ENCODE measurements around the gene CARD14.
"Not testable (repeated sequence)": the region's sequence is repeated elsewhere in the genome, so short reads cannot be mapped to it uniquely, and the experiment has no call there.

Gene CARD14

DNA sequence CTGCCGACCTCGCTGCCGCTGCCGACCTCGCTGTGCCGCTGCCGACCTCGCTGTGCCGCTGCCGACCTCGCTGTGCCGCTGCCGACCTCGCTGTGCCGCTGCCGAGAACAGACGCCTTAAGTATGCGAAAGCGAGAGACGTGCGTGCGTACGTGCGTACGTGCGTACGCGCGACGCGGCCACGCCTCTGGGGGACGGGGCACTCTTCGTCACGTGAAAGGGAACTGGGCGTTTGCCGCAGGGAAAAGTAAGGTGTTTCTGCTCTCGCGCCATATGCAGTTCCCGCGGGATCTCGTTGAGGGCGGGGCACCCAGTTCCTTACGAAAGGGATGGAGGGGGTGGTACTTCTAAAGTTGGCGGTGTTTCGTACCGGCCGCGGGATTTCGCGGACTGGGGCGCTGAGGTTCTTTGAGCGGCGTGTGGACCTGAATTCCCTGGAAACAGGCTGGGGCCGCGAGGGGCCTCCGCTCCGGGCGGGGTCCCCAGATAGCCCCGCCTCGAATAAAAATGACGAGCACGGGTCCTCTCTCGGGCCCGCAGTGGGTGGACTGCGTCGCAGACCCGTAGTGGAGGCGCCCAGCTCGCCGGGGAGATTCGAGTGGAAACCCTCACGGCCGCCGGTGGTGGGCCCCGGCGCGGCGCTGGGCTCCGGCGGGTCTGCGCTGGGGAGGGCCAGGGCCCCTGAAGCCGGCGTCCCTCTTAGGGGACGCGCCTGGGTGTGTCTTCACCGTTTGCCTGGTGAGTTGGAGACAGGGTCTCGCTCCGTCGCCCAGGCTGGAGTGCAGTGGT, 22.6 kb upstream of the CARD14 start, which contains the start of gene EIF4A3:
Gene EIF4A3, minus strand, starts transcription at position 94 of the 788 bp plus-strand sequence. CDS start 167 bp downstream, outside the sequence.
- peak; percentile 99 for DNase-seq (ENCODE audit: low read depth)

DNA sequence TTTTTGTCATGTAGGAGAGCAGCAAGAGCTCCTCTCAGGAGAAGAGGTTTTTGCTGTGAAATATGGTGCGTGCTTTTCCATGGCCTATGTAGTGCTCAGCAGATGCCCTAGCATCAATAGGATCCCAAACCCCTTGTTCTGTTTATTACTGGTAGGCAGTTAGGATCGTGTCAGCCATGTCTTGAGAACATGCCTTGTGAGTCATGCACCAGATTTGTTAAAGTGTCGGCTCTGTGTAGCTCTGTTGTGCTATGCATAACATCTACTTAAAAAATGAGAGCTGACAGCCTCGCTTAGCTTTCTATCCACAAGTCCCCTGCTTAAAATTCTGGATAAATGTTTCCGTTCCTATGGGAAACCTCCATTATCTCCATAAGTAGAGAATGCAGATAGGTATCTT, 18.5 kb upstream of the CARD14 start:
- peak; percentile 88 for DNase-seq (ENCODE audit: low read depth)

DNA sequence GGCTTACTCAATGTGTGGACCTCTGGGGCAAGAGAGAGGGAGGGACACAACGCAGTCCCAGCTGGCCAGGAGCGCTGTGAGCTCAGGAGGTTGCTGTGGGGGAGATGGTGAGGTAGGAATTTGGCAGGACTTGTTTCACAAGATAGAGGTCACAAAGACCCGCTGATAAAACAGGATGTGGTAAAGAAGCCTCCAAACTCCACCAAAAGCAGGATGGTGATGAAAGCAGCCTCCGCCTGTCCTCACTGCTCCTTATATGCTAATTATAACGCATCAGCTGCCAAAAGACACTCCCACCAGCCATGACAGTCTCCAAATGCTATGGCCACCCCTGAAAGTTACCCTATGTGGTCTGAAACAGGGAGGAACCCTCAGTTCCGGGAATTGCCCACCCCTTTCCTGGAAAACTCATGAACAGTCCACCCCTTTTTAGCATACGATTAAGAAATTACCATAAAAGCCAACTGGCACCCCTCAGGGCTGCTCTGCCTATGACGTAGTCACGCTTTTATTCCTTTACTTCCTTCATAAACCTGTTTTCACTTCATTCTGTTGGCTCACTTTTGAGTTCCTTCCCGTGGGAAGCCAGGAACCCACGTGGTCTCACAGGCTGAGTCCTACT, 17.6 kb upstream of the CARD14 start:
- peak; percentile 84 for DNase-seq (ENCODE audit: low read depth)

DNA sequence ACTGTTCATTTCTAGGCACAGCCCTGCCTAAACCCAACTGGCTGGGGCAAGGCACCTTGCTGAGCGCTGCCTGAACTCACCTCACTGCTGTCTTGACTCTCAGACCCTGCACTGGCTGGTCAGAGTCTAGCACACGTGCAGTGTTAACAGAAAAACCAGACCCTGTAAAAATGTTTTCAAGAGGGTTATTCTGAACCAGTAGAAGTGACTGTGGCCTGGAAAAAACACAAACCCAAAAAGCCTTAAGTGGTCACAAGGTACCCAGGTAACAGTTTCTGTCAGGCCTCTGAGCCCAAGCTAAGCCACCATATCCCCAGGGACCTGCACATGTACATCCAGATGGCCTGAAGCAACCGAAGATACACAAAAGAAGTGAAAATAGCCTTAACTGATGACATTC, 16.8 kb upstream of the CARD14 start:
- no peak for DNase-seq (ENCODE audit: low read depth)

DNA sequence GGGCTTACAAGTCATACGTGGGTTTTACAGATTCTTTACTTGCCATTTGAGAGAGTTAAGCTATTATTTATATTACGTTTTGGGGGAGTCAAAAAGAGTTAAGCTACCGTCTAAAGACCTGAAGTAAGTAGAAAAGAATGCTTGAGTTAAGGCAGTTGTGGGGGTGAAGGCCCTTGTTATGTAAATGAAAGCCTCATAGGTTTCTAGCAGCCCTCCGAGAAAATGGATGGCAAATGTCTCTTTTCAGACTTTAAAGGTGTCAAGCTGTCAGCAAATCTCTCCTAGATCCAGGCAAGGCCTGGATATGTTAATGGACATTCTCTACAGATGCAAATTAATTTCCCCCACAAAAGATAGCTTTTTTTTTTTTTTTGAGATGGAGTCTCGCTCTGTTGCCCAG, 15.7 kb upstream of the CARD14 start:
- DNase-seq (ENCODE audit: low read depth), result no peak

DNA sequence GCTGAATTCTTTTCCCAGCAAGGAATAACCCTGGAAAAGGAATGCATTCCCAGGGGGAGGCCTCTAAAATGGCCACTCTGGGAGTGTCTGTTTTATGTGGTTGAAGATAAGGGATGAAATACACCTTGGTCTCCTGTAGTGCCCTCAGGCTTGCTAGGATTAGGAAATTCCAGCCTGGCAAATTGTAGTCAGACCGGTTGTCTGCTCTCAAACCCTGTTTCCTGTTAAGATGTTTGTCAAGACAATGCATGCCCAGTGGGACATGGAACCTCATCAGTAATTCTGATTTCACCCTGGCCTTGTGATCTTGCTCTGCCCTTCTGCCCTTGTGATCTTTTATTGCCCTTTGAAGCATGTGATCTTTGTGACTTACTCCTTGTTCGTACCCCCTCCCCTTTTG, 14.2 kb upstream of the CARD14 start:
- not testable (repeated sequence) for DNase-seq (ENCODE audit: low read depth)

DNA sequence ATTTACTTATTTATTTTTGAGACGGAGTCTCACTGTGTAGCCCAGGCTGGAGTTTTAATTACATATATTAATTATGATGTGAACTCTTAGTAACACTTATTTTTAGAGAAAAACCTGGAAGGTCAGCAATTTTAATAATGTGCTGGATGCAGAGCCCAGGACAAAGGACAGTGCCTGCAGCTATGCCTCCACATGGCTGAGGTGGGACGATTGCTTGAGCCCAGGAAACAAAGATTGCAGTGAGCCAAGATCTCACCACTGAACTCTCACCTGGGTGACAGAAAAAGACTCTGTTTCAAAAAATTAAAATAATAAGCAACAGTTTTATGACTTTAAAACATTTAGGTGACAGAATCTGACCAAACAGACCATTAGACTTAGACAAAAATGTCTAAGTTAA, 11.0 kb upstream of the CARD14 start:
- no peak for DNase-seq (ENCODE audit: low read depth)

DNA sequence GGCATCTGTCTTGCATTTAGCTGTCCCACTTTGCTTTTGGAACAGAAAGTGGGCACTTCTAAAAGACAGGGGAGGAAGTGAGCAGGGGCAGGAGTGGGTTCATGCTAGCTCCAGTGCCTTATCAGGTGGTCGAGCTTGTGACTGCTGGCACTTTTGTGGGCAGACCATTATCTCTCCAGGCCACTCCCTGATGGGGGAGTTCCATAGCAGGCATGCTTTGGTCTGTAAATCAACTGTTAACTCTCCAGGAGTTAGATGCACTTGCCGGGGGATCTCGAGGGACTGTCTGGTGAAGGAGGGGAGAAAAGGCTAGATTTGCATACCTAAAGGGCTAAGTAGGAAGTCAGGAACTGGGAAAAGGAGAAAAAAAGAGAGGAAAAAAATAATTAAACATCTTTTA, 9.3 kb upstream of the CARD14 start:
- no peak for DNase-seq (ENCODE audit: low read depth)

DNA sequence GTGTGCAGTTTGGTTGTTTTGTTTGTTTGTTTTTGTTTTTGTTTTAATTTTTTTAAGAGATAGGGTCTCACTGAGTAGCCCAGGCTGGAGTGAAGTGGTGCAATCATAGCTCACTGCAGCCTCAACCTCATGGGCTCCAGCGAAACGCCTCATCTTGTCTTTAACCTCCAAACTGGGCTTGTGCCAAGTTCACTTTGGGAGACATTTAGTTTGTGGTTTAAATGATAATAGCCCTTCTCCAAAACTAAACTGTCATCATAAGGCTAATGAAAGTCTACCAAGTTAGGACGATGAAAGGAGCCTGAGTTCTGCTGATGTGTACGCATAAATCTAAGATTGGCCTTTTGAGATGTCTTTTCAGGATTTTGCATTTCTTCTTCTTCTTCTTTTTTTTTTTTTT, 6.5 kb upstream of the CARD14 start:
- DNase-seq (ENCODE audit: low read depth), result peak; percentile 25

DNA sequence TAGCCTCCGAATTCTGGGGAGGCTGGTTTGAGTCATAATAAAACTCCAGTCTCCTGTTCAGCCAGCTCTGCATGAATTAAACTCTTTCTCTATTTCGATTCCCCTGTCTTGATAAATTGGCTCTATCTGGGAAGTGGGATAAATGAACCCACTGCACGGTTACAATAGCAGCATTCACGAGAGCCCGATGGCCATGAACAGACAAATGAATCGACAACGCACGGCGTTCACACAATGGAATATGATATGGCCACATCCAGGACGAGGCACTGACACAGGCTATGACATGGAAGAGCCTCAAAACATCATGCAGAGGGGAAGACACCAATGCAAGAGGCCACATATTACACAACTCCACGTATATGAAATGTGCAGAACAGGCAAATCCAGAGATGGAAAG, 5.6 kb upstream of the CARD14 start:
- DNase-seq (ENCODE audit: low read depth), result no peak

DNA sequence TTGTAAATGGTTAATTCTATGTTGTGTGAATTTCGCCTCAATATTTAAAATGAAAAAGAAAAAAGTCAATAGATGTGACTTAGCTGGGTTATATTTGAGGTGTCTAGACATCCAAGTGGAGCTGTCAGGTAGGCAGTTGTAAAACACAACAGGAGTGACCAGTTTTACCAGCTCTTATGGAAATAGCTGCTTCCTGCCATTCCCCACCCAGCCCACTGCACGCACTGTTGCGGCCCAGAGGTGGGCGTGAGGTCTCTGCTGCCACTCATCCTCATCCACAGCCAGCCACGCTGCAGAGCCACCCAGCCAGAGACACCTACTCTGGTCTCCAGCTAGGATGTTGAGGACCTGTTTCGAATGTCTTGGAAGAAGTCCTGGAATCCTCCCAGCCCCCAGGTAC, 3.4 kb upstream of the CARD14 start:
- DNase-seq (ENCODE audit: low read depth), result no peak

DNA sequence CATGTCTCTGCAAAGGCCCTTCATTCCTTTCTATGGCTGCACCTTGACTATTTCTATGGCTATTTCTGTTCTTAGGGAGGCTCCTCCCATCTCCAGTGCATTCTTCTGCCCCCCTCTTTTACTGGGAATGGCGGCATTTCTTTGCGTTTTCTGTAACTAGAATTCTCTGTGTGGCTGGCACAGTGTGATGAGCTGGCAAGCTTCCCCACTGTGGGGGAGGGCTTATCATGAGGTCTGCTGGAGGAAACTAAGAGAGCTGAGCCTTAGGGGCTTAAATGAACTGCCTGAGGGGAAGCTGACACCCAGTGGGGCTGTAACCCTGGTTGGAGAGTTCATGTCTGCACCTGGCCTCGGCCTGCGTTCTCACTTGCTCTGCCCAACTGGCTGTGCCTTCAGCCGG, 1.5 kb upstream of the CARD14 start:
- no peak for DNase-seq (ENCODE audit: low read depth)

DNA sequence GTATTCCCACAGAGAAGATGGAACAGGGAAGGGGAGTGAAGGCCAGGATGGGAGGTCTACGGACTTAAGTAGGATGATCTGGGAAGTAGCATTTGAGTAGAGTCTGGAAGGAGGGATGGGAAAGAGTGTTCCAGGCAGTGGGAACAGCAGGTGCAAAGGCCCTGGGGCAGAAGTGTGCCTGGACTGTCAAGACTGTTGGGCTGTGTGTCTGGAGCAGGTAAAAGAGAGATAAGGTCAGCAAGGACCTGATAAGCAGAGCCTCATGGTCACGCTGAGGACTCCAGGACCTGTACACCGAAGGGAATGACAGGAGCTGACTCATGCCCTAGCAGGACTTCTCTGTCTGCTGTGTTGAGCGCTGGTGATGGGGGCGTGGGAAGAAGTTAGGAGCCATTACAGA, 723 bp upstream of the CARD14 start:
- DNase-seq (ENCODE audit: low read depth), result no peak

DNA sequence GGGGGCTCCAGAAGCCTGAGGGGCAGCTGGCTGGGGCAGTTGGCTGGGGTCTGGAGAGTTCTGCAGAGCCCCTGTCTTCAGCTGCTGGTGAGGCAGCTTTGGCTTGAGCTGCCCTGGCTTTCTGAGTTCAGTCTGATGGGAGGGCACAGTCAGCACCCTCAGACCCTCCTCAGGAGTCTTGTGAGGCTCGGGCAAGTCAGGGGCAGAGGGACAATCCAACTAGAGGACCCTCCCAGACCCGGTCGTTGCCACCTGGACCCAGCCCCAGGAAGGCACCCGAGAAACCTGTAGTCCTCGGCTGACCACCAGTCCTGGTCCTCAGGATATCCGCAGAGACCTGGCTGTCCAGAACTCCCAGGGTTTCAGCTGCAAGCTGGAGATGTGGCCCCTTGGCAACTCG, 1.9 kb downstream of the CARD14 start:
- DNase-seq (ENCODE audit: low read depth), result no peak

DNA sequence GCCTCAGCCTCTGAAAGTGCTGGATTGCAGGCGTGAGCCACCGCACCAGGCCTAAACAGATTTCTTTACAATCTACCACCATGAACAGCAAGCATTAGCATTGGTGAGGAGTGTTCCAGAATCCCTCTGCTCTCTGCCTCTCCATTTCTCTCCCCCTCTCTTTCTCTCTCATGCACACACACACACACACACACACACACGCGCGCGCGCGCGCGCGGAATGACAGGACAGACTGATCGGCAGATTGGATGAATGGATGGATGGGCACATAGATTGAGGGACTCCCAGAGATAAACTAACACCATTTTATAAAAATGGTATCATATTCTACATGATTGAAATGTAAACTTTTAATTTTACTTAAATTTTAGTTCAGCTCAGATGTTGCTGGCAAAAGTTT, 3.3 kb downstream of the CARD14 start:
- DNase-seq (ENCODE audit: low read depth), result no peak

DNA sequence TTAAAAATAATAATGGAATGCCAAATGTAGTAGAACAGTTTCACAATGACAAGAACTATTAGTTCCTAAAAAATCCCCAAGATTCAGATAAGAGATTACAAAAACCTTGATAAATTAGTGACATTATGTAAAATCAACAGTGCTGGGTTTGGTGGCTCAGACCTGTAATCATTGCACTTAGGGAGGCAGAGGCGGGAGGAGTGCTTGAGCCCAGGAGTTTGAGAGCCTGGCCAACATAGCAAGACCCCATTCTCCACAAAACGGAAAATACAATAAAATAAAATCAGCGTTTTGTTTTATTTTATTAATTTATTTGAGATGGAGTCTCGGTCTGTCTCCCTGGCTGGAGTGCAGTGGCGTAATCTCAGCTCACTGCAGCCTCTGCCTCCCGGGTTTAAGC, 4.1 kb downstream of the CARD14 start:
- DNase-seq (ENCODE audit: low read depth), result no peak

DNA sequence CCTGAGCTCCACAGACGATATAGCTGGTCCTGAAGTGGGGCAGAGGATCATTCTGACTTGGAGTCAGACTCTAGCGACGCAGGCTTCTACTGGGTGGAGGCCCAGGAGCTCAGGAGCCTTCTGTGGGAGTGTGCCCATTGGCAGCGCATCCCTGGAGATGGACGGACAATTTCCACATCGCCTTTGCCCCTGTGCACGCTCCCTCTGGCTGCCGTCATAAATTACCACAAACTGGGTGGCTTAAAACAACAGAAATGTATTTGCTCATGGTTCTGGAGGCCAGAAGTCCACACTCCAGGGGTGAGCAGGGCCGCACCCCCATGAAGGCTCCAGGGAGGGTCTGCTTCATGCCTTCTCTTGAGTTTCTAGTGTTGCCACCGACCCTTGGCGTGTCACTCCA, 6.9 kb downstream of the CARD14 start:
- no peak for DNase-seq (ENCODE audit: low read depth)

DNA sequence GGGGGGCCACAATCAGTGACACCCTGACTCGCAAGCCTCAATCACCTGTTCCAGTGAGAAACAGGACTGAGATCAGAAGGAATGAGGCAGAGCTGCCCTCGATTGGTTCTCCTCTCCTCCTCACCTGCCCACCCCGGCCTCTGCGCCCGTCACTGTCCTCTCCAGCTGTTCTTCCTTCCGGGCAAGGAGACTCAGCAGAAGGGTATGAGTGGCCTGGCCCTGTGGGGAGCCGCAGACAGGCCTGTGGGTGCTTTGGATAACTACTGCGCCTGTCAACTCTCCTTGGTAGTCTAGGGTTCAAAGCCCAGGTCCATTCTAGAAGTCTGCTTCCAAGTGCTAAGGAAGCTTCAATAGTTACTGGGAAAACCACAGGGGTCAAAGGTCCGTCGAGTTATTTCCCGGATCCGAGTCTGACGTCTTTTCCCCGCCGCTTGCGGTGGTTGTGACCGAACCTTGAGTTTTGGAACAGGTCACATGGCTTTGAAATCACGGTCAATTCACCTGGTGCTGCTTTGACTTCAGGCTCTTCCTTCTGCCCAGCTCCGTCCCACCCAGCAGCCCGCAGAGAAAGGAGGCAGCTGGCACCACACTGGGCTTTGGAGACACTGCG, 8.3 kb downstream of the CARD14 start:
- no peak for DNase-seq (ENCODE audit: low read depth)

DNA sequence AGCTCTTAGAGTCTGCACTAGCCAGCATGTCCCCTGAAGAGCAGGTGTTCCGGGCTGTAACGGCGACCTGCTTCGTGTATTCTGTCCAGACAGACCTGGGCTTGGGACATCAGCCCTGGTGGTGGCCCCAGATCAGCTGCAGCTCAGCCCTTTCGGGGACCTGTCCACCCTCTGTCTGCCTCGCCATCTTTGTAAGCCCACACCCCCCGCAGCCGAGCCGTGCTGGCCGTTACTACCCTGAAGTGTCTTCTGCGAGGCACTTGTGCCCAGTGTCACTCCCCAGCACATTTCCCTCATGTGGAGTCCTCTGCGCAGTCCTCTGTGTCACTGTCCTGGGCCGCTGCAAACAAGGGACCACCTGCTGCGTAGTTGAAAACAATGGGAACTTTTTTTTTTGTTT, 10.4 kb downstream of the CARD14 start:
- DNase-seq (ENCODE audit: low read depth), result no peak

DNA sequence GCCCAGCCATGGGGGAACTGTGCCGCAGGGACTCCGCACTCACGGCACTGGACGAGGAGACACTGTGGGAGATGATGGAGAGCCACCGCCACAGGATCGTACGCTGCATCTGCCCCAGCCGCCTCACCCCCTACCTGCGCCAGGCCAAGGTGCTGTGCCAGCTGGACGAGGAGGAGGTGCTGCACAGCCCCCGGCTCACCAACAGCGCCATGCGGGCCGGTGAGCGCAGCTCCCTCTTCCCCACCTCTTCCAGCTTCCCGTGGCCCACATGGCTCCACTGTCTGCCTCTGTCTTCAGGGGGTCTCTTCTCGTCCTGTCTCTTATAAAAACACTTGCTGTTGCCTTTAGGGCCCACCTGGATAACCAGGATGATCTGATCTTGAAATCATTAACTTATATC, 11.6 kb downstream of the CARD14 start:
- DNase-seq (ENCODE audit: low read depth), result no peak

DNA sequence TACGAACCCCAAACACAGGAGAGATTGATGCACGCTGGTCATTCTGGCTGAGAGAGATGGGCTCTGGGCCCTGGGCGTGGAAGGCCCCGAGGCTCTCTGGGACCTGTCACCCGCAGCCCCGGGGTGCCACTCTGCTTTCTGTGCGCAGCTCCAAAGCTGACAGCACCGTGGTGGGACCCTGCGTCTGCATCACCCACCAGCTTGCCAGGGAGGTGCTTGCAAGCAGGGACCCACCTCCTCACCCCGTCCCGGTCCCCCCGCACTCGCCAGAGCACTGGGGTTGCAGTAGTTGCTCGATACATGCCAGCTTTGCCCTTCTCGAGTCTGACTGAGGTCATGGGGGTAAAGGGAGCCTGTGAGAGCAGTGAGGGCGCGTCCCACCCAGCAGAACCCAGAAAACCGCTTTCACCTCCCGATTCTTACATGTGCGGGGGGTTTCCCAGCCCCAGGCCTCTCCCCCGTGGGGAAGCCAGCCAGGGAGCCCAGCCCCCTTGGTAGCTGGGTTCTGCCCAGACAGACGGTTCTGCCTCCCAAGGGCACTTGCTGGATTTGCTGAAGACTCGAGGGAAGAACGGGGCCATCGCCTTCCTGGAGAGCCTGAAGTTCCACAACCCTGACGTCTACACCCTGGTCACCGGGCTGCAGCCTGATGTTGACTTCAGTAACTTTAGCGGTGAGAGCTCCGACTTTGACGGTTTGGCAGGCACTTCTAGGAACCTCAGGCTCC, 12.5 kb downstream of the CARD14 start:
- no peak for DNase-seq (ENCODE audit: low read depth)

DNA sequence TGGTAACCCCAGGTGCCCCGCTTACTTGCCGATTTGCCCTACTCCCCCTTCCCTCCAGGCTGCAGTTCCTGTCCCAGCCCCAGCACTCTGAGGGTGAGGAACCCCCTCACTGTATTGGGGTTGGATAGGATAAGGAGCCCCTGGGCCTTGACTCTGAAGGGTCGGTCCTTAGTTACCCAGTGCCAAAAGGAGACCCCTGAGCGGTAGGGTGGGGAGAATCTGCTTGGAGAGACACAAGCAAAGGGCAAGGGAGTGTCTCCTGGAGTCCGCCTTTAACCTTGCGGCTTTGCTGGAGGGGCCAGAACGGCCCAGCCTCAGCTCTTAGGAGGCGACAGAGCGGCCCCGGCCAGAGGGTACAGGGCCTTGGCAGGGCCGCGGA, 13.0 kb downstream of the CARD14 start:
- no peak for DNase-seq (ENCODE audit: low read depth)

Data from EH (cell line).